ENCODE results near the gene CCDC74B.
"Not testable (repeated sequence)": the region's sequence is repeated elsewhere in the genome, so short reads cannot be mapped to it uniquely, and the experiment has no call there.

CCDC74B gene

GRCh38 chr2:130165293-130166016, 20.5 kb upstream of the CCDC74B start:
- no peak for DNase-seq

DNA sequence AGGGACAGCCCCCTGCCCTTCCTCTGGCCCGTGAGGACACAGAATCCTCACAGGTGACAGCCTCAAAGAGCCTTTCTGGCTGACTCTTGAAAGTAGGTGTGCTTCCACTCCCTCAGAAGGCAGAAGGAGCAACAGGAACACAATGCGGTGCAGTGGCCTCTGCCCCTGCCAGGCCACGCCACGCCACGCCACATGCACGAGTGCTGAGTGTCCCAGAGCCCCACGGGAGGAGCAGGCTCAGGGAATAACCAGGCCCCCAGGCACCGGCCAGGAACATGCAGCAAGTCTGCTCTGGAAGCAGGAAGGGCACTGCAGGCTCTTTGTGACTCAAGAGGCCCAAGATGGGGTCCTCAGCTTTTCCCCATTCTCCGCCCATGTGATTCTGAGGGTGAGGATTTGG, 18.1 kb upstream of the CCDC74B start:
- no peak for DNase-seq

- DNase-seq = not testable (repeated sequence)
Observed at GRCh38 chr2:130162486-130162885, 17.6 kb upstream of the CCDC74B start.

- DNase-seq = not testable (repeated sequence)
Observed at GRCh38 chr2:130160838-130161705, 16.2 kb upstream of the CCDC74B start.

DNA sequence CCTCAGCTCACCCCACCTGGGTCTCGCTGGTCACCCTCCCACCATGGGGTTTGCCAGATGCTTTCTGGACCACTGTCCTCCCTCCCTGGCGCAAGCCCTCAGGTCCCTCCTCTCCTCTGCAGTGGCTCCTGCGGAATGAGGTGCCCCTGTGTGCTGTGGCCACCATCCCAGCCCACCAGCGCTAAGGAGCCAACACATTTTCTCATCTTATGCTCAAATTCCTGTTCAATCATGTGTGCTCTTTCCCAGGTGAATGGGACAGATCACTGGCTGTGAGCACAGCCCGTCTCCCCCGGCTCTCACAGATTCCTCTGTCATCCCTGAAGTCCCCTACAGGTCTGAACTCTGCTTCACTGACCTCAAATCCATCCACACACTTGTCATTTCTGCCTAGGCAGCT, 15.2 kb upstream of the CCDC74B start:
- DNase-seq = no peak

GRCh38 chr2:130159376-130159775, 14.5 kb upstream of the CCDC74B start:
- not testable (repeated sequence) for DNase-seq

GRCh38 chr2:130158631-130159030, 13.7 kb upstream of the CCDC74B start:
- DNase-seq = no peak

GRCh38 chr2:130157825-130158514, 13.1 kb upstream of the CCDC74B start:
- DNase-seq = not testable (repeated sequence)

- DNase-seq = not testable (repeated sequence)
Observed at GRCh38 chr2:130157354-130157753, 12.4 kb upstream of the CCDC74B start.

GRCh38 chr2:130156624-130157004, 11.7 kb upstream of the CCDC74B start:
- no peak for DNase-seq

DNA sequence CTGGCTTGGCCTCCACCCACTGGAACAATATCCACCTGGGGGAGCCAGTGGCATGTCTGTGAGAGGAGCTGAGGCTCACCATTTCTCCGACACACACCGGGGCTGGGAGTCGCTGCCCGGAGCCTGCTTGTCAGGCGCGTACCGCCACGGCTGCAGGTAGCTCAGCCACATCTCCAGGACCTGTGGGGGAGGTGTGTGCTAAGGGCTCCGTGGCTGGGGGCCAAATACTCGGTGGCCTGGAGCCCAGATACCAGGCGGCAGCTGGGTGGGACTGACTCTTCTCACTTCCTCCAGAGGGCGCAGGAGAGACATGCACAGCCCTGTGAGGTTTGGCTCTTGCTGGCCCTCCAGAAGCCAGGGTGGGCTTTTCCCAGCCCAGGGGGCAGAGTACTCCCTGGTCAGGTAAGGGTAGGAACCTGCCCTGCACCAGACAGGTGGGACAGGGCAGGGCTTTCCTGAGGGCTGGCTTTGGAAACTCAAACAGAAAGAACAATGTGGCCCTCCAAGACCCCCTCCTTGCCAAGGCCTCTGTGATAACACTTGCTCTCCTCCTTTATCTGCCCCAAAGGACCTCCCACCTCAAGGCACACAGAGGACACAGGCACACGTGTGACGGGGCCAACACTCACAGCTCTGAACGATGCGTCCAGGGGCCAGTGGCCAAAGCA, 11.2 kb upstream of the CCDC74B start:
- peak in 1 of 2 donors; percentile 11 for DNase-seq

- DNase-seq = no peak
Observed at GRCh38 chr2:130154773-130155765, 10.2 kb upstream of the CCDC74B start.

- not testable (repeated sequence) for DNase-seq
Observed at GRCh38 chr2:130154423-130154770, 9.5 kb upstream of the CCDC74B start.

DNA sequence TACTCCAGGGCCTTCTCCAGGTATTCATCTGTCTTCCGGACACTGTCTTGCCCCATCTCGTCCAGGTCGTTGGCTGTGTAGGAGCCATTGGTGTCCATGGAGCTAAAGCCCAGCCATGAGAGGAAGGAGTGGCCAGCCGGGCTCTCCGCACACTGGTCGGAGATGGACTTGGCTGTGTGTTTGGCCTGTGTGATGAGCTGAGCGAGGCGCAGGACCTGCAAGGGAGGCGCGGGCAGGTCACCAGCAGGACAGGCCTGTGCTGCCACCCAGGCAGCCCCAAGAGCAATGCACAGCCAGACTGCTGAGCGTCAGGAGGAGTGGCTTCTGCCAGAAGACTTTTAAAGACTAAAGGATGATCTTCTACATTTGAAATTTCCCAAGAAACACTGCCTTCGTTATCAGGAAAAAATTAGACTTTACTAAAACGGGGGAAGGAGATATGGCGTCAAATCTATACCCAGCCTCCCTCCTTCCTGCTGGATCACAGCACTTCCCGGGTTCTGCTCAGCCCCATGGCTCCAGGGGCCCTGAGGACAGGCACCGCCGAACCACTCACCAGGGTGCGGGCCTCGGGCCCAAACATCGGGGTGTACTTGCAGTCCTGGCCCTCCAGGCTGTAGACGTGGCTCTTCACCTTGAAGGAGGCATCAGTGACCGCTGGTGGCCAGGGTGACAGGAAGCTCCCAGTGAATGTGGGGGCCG, 9.0 kb upstream of the CCDC74B start:
- DNase-seq = not testable (repeated sequence)

DNA sequence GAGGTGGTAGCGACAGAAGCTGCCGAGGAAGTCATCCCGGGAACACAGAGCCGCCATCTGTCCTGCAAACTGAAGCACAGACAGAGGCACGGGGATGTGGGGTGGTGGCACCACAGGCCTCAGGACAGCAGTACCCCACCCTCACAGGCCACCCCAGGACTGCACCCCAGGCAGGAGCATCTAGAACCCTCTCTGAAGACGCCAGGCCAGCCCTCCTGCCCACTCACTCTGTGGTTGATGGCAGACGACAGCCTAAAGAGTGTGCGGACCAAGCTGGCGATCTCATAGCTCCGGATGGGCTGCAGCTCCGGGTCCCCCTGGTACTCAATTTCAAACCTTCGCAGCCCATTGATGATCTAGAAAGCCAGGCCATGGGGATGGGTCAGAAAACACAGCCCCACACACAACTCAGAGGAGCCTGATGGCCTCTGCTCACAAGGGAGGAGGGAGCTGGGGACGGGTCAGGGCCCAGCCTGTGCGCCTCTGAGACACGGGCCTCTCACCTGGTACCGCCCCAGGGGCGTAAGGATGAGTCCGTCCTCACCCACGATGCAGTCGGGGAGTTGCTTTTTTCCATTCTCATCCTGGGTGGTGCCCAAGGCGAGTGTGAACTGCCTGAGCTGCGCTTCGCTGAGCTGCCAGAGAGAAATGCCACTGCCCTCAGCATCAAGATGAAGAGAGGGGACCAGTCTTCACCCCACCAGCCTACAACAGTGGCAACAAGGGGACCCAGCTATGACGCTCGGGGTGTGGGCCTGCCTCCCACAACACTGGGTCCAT, 8.1 kb upstream of the CCDC74B start:
- no peak for DNase-seq

DNA sequence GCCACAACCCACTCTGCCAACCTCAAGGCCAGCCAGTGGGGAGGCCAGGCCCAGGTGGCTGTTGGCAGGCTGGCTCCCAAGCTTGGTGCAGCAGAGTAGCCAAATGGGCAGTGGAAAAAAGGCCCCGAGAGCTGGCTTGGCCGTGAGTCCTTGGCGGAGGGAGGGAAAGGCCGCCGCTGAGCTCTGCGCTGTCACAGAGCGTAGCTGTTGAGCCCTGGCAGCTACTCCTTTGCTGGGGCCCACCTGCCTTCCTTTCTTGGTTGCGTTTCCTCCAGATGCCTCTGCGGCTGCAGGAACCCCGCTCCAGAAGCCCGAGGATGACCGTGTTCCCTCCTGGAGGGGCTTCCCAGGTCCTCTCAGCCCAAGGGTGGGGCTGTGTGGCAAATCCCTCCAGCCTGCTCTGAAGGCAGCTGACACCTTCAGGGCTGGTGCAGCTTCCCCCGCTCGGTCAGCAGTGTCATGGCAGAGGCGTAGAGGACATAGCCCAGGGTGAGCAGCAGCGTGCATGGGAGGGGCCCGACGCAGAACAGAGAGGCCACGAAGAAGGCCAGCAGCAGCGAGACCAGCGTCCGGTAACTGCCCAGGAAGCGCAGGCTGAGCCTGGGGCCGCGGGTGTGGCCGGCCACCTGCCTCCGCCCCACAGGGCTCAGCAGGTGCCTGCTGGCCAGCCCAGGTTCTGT, 7.4 kb upstream of the CCDC74B start:
- DNase-seq = not testable (repeated sequence)

DNA sequence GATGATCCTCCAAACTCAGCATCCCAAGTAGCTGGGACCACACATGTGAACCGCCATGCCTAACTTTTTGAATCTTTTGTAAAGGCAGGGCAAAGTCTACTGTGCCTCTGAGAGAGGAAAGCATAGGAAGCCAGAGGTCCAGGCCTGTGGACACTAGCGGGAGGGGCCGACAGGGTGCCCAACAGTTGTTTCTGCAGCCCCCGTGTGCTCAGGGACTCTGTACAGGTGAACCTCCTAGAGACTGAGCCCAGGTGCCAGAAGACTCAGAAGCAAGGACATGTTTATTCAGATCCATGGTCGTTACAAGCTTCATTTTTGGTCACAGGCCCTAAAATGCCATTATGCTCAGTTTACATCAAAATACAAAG, 6.2 kb upstream of the CCDC74B start:
- DNase-seq = not testable (repeated sequence)

DNA sequence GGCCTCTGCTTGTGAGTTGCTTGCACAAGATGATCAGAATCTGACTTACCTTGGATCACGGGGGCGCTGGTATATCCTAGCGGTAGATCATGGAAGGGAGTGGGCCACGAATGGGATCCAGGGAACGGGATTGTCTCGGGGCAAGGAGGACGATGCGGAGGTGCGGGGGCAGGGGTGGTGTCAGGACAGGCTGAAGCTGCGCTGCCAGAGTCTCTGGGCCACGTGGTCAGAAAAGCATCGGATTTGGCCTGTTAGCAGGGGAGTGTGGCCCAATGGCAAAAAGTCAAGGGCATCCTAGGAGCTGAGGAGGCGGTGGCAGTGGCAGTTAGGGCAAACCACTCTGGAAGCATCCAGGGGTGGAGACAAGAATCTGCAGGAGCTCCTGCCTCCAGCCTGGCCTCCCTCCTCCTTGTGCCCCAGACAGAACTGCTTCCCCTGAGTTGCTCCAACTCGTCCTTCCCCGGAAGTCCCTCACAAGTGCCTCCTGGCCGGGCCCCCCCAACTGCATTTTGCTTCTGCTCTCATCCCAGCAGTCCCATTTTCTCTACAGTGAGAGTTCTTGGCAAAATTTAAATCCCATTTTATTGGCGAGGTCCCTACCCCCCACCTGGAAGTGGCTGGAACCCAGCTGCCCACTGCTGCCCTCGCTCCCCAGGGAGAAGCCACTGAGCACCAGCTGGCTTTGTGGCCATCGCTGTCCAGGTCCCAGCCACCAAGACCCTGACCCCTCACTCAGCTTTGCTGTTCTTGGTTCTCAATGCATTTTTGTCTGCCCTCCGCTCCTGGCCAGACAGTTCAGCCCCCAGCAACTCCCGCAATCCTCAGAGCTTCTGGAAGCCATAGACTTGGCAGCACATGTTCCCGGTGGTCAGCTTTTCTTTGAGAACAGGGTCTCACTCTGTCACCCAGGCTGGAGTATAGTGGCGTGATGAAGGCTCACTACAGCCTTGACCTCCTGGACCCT, 5.6 kb upstream of the CCDC74B start:
- no peak for DNase-seq

Data from hippocampal formation (tissue), 2 donors.